T-helper 1 cell (primary cell): Measurements from ENCODE around the gene DMD.

Experiments used
- DNase-seq, 5 donors: peaks; one replicate each; pipeline ENCODE4 v3.0.0-alpha.2; 2012 to 2020

DMD gene

DNA sequence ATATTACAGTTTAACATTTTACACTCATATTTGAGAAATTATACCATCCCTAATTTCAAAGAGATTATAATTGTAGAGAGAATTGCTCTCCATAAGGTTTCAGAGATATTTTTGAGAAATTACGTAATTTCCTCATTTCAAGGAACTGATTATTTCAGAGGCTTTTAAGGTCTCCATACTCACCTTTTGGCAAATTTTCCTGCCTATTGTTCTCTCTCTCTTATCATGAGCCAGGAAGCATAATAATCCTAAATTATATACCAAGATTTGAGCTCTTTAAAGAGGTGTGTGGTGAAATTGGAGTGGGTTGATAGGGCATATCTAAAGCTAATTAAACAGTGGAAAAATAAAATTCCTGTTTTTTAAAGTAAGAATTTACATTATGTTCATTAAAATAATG lies 1890.6 kb downstream of the DMD start:
- DNase-seq, result no peak

DNA sequence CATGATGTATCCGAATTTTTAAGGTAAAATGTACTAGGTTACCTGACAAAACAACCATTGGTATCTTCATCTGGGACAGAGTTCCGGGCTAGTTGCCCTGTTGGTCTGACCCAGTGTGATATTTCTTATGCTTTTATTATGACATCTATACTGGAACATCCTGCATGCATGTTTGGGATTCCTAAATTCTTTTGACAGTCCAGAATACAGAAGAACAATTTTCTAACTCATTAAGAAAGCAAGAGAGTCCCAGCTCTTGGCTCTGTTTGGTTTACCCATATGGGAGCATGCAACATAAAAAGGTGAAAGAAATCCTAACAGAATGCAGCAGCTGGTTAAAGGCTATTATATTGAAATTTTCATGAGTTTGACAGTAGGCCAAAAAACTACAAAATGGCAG lies 1891.8 kb downstream of the DMD start:
- DNase-seq, result no peak

DNA sequence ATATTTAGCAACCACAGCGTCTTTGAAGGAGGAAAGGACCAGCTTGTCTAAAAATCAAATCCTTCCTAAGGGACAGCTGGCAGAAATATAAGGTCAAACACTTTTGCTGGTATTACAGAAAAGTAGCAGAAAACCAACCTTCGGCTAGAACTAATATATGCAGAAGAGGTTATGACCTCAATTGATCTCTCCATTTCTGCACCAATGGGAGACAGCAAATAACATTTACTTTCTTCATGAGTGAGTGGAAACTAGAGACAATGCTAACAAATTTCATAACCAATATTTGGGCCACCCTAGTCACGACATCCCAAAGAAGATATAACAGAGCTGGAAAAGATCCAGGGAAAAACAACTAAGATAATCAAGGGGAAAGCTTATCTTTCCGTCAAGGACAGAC lies 1892.5 kb downstream of the DMD start:
- DNase-seq, result no peak

DNA sequence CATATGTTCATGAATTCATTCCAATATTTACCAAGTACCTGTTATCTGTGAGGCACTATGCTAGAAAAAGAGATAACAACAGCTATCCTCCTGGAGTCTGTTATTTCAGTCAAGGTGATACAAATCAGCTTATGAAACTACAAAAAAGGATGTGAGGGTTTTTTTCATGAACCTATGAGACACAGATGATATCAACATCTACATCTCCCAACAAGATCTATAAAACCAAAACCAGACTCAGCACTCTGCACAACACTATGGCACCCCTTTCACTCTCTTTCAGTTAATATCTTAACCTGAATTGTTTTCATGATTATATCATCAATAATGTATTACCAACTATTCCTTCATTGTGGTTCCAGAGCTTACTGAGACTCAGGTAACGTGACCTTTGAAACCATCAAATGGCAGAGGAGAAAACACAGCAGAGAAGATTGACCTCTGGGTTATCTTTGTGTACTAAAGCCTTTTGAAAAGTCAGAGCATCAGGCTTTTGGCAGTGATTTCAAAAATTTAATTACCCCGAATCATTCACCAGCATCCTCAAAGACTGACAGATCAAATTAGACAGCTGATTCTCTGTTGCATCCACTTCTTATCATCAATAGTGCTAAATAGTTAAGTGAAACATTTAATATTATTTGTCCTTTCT lies 1894.9 kb downstream of the DMD start:
- no peak for DNase-seq

DNA sequence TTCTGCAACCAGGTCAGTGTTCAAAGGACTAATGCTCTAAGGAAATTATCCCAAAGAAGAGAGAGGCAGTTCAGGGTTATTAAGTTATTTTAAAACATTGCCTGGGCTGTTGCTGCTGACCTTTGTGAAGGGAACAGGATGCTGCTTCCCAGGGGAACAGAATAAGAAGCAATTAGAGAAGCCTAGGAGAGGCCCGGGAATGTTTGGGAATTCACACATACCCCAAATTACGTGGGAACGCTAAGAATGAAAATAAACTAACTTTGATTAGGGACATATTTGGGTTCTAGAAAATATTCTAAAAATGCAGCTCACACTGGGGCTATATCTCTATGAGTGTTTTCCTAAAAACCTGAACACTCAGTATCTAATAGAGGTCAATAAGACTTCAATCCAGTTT lies 1896.4 kb downstream of the DMD start:
- no peak for DNase-seq

DNA sequence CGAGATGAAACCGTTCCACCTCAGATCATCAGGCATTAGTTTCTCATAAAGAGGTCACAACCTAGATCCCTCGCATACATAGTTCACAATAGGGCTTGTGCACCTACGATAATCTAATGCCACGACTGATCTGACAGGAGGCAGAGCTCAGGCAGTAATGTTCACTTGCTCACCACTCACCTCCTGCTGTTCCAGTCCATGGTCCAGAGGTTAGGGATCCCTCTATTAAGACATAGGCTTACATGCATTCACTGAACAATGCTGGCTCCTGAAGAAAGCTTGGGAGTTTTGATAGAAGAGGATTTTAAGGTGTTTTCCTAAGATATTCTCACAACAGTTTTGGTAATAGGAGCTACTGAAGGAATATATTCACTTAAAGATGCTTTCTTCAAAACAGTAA lies 1903.4 kb downstream of the DMD start:
- no peak for DNase-seq

DNA sequence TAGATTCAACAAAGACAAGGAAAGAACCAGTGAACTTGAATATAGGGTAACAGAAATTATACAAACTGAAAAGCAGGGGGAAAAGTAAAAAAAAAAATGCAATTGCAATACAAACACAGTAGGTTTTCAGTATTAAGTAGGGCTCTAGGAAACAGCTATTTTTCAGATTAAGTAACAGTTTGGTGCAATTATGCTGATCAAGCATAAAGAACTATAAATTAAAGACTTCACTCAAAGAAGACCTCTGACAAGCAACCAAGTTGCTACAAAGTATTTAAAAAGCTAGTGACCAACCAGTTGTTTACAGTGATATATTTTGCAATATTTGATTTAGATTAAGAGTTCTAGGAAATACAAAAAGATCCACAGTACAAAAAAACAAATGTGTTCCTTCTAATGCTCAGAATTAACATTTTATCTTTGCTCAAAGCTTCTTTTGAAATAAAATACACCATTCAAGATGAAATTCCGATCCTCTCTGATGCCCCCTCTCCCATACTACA lies 1908.7 kb downstream of the DMD start:
- DNase-seq, result no peak

DNA sequence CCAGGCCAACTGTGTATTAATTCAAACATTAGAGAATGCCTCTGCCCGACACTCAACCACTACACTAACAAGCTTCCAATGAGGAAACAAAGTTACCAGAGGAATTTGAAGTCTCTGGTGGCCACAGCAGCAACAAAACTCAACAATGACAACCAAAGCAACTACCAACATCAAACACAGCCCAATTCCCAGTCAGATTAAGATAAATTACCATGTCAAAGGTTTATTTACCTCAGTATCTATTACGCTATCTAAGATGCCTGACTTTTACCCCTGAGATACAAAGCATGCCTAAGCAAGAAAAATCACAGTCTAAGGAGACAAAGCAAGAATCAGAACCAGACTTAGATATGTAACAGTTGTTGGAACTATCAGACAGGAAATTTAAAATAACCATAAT lies 1909.4 kb downstream of the DMD start:
- DNase-seq, result no peak

DNA sequence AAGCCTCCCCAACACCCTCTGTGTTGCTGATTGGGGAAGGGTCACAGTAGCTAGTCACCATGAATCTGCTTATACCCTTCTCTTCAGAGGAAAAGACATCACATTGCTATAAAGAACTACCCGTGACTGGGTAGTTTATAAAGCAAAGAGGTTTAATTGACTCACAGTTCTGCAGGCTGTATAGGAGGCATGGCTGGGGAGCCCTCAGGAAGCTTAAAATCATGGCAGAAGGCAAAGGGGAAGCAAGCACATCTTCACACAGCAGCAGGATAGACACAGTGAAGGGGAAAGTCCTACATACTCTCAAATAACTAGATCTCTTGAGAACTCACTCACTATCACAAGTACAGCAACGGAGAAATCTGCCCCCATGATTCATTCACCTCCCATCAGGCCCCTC lies 1910.1 kb downstream of the DMD start:
- DNase-seq, result no peak

DNA sequence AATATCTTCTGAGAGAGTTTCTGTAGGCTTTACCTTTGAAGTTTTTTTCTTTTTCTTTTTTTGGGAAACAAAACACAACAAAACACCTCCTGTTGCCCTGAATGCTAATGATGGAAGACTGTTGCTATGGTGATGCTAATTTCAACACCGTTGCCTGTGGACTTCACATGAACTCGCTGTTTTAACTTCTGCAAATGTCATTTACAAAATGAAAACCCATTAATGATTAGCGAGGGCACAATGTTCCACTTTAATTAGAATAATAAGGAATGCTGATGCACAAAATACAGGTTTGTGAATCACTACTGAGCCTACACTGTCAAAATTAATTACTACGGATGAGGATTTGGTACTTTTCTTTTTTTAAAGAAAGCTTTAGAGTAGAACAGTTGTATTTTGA lies 1912.4 kb downstream of the DMD start:
- no peak for DNase-seq

DNA sequence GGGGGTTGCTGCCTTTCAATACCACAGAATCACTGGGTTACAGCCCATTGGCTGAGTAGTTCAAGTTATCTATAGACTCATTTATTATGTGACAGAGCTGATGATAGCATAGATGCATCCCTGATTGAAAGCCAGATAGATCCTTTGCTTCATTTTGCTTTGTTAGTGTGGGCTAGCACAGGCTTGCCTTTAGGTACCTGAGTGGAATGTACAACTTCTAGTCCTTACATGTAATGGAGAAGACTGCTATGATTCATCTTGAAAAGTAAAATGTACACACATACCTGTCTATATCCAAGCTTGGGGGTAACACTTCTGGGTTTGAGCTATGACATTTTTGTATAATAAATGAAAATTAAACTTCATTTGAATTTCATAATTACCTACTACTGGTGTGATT lies 1913.5 kb downstream of the DMD start:
- no peak for DNase-seq

DNA sequence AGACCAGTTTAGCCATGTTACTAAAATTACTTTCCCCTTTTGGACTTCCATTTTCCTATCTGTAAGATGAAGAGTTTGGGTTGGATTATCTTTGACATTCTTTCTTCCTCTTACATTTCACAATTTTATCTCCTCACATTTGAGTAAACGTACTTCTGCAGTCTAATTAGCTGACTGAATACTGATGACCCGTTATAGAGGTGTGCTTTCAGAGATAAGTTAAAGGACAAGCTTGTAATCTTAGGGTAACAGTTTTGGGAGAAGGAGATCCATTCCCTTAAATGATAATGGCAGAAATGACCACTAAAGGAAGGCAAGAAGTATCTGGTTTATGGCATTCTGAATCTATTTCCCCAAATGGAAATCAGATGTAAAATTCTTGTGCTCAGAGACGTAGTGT lies 1916.9 kb downstream of the DMD start:
- DNase-seq, result no peak

DNA sequence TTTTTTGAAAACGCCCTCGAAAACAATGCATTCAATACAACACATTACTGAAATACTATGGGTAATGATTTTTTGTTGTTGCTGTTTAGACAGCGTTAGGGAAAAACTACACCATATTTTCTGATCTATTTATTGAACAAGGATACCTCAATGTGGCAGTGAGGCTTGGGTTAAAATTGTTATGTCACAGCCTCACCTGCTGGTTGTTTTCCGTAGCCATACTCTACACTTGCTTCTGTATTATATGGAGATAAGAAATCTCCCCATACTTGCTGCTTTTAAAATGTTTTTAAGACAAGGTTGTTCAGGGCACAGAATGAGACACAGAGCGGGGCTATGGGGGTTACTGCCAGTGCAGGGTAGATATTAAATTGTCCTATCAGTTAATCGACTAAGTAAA lies 1917.9 kb downstream of the DMD start:
- DNase-seq, result peak in 1 of 5 donors; percentile 3

DNA sequence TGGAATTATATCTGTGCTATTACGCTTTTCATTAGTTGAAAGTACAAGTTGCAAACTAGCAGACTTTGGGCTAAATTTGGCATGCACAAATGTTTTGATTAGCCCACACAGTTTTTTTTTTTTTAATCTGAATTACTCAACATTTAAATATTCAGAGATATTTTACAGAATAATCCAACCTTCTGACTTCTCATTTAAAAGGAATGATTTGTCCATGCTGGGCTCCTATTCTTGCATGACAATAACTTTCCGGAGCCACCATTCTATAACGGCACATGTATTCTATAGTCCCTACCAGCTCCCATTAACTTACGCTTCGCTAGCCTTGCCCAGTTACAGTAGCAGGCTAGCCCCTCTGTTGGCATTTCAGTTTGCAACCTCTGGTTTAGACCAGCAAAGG lies 1920.2 kb downstream of the DMD start:
- DNase-seq, result no peak

DNA sequence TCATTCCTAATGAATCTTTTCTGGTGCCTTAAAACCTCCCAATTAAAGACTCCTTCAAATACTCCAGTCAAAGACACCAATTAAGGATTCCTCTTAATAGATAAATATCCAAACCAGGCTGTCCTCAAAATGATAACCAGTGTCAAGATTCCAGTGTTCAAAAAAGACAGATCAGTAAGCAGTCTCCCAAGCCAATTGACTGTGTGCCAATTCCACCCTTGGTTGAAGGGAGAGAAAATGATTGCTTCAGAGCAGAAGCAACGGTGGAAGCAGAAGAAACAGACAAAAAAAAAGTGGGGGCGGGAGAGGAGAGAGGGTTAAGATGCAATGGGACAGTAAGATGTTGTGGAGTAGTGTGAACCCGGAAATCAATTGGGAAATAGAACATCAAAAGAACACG lies 1923.5 kb downstream of the DMD start:
- DNase-seq, result no peak

DNA sequence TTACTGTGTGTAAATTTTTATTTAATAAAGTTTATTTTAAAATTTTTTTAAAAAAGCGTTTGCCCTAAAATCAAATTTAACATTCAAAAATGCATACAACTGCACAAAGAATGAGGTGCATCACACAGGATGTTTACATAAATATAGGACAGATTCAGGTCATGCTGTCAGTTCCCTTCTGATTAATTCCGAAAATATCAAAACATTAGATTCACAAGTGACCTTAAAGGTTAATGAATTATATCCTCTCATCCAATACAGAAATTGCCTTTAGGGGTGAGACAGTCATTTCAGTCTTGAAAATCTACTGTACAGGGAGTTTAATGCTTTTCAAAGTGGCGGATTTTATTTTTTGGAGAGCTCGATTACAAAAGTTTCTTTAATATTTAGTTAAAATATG lies 1930.8 kb downstream of the DMD start:
- no peak for DNase-seq

DNA sequence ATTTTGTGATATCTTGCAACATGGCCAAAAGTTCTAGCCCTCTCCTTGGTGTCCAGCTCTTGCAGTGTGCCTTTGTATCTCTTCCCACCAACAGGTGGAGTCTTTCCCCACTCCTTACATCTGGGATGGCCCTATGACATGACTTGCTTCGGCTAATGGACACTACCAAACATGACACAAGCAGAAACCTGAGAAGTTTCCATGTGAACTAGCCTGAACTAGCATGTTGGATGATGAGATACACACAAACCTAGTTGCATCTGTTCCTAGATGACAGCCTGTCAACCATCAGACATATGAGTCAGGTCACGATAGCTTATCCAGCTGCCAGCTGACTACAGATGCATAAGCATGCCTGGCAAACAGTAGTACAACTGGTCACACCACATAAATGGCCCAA lies 1932.0 kb downstream of the DMD start:
- no peak for DNase-seq

DNA sequence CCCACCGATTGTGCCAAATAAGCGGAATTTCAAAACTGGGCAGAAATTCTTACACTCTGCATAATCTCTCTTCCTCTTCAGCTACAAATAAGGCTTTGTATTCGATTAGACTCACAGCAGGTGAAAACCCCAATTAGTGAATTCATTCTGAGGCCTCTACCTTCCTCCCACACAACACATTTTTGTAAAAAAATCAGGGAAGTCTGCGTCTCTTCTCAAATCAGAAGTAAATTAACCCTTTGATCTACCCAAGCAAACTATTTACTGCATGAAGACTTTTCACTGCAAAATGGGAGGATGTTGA lies 1938.9 kb downstream of the DMD start:
- DNase-seq, result no peak

DNA sequence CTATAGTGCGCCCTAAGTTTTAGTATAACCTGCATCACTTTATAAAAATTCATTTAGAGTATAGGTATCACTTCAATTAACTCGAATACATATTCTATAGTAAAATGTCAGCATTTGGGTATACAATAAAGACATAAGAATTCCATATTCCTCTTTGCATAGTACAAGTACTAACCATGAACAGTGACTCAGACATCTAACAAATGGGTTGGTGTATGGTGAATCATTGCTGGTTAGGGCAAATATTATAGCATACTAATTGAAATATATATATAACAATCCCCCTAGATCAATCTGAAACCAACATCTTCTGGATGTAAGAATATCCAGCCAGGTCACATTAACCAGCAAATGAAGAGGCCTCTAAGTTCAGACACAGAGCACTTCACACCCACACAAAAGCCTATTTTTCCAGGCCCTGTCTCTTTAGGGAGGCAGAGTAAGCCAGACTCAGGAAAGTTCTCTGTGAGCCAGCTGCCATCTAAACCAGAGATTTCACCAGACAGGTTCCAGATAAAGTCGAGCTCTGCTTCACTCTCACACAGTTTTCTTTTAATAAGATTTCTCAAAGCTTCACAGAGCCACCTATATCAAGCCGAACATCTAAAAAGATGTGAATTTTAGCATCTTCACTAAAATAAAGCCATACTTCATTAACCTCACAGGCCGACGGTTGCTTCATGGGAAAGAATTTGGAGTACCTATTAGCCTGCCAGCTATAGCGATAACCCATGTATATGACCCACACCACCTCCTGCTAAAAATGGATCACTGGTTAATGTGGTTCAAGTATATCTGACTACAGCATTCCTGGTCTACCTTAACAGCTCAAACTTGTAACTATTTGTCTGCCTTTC lies 1939.5 kb downstream of the DMD start:
- no peak for DNase-seq

DNA sequence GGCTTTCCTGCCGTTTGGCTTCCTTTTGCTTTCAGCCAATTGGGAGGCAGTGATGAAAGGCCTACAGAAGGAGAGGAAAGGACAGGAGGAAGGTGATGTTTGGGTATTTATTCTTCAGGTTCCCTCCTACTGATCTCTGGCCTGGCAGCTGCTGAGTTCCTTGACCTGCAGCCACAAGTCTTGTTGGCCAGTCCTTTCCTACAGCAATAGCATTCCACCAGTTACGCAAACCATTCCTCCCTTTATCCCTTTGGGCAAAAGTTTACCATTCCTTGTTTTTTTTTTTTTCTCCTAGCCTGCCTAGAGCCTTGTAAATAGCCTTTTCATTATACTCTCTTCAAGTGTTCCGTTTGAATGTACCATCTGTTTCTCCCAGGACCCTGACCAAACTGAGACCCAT lies 1941.4 kb downstream of the DMD start:
- no peak for DNase-seq

DNA sequence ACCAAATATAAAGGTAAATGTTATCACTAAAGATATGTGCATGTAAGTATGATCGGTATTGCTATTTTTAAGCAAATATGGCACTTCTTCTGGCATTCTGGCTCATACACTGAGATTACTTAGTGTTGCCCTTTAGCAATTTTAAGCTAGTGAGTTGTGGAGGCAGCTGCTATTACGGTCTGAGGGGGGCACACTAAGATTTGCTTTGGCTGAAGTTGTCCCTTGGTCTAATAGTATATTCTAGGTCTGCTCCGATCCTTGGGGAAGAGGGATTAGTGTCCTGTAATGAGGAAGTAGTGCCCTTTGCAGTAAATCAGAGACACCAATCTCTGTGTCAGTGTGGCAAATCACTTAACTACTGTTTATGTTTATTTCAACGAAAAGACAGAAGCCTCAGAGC lies 1943.0 kb downstream of the DMD start:
- no peak for DNase-seq

DNA sequence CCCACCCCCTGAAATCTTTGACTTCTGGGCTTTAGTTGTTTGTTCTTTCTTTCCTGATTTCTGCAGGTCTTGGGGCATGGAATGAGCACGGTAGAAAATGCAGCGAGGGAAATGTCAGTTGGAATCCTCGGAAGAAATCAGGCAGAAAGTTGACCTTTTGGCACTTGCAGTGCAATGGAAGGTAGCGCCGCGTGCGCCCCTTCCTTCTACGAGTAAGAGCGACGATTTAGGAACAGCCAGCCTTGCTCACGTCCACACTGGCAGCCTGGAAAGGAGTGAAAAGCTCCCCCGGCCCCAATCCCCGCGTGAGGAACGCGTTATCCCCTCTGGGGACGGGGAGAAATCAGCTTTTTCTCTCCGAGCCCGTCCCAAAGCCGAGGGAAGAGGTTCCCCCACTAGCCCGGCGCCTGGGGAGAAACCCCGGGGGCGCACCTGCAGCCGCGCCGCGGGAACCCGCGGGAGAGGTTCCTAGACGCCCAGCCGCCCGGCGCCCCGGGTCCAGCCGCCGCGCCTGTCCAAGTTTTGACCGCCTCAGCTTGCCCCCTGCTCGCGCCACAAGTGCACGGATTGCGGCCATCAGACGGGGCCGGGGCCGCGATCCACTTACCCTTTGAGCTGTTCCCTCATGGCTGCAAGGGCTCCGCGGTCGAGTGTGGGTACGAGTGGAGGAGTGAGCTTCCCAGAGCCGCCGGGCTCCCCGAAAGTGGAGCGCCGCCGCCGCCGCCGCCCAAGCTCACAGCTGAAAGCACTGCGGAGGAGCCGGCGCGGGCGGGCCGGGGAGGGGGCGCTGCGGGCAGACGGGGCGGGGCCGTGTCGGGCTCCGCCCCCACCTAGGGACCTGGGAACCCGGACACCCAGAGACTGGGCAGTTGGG lies 1944.9 kb downstream of the DMD start:
- DNase-seq, result peak in 2 of 5 donors; percentile 1 to 20

DNA sequence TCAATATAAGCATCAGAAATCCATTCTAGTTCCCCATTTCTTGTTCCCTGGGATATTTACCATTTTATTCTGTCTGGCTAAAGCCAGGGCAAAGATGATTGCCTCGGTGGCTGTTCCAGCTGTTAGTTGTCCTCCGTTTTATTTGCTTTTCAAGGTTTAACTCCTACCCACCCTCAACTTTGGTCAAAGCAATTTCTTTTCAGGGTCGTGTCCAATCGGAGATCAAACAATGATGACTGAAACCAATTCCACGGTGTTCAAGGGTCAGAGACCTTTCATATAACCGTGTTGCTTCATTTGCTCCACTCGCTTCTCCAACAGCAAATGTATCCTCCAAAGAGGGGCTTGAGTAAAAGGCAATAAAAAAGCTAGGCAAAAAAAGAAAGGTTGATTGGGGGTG lies 1946.0 kb downstream of the DMD start:
- DNase-seq, result no peak

DNA sequence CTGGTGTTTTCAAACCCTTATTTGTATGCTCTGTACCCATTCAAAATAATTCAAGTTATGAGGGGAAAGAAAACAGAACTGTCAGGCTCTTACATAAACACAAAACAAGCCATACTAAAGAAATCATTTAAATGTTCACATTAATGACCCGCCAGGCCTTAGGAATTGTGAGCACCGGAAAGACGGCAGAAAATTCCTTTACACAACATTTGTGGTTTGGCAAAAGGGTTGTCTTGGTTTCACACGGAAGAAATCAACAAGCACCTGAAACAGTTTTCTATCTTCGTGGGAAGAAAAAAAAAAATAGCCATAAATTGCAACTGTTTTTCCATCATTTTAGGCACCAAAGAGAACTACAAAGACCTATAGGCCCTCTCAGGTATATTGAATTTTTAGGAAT lies 1951.0 kb downstream of the DMD start:
- DNase-seq, result no peak
